Heart right ventricle (tissue), 16 donors: Measurements from ENCODE around the gene NOP16. TPM values are rescaled to one million over a fixed set of nuclear protein-coding genes. Genes with fewer than 3 reads are reported as not detected.

Source experiments
- ATAC-seq, 8 donors: fragments of 200-7000 bp; cut with Tn5 transposase; one replicate each; pipeline ENCODE4 v1.9.1; 2020; ENCODE audit warnings: mild to moderate bottlenecking in 8 of 8, moderate library complexity in 8 of 8, moderate number of reproducible peaks in 1 of 8
- DNase-seq, 2 donors: peaks; one replicate each; pipeline ENCODE4 v3.0.0-alpha.2; 2020
- H3K27ac ChIP-seq, 10 donors: fragments of 200-600 bp; sonication (generic) in 2 of 10; one replicate each; pipeline versions ENCODE4 v1.5.0 to v1.8.0; 2020 to 2022; ENCODE audit warnings: mild to moderate bottlenecking in 3 of 10
- H3K27me3 ChIP-seq, 7 donors: fragments of 200-600 bp; one replicate each; pipeline ENCODE4 v1.8.0; 2021 to 2022; ENCODE audit warnings: mild to moderate bottlenecking in 2 of 7
- H3K36me3 ChIP-seq, 9 donors: fragments of 200-600 bp; sonication (generic) in 1 of 9; one replicate each; pipeline versions ENCODE4 v1.5.0 to v1.8.0; 2020 to 2022; ENCODE audit warnings: mild to moderate bottlenecking in 2 of 9
- H3K4me1 ChIP-seq, 9 donors: fragments of 200-600 bp; sonication (generic) in 1 of 9; one replicate each; pipeline versions ENCODE4 v1.5.0 to v1.8.0; 2020 to 2022; ENCODE audit warnings: mild to moderate bottlenecking in 4 of 9
- H3K4me3 ChIP-seq, 10 donors: fragments of 200-600 bp; sonication (generic) in 2 of 10; one replicate each; pipeline versions ENCODE4 v1.5.0 to v1.8.0; 2020 to 2022; ENCODE audit warnings: mild to moderate bottlenecking in 7 of 10, moderate library complexity in 2 of 10
- H3K9me3 ChIP-seq, 11 donors: fragments of 200-600 bp in 10 of 11; sonication (generic) in 2 of 11; one replicate each; pipeline versions ENCODE4 v1.5.0 to v1.8.0; 2013 to 2022; ENCODE audit warnings: mild to moderate bottlenecking in 2 of 11, control low read depth in 1 of 11, moderate library complexity in 1 of 11
- CTCF ChIP-seq, 9 donors: fragments of 200-600 bp; sonication (generic) in 2 of 9; IDR thresholded peaks; one replicate each; pipeline versions ENCODE4 v1.5.0 to v1.8.0; 2021 to 2022; ENCODE audit warnings: antibody characterized with exemption in 9 of 9, mild to moderate bottlenecking in 5 of 9, moderate library complexity in 1 of 9
- WGBS, 2 donors: extraction: QIAGEN DNeasy Blood & Tissue Kit; methylation state at CpG; one replicate each; pipeline ENCODE4 v1.1.7; 2013; ENCODE audit warnings: inconsistent platforms in 1 of 2; 5-methylcytosine and 5-hydroxymethylcytosine counted together
- intact Hi-C, 10 donors: fragments of 100-400 bp; cut with DNase I; formaldehyde crosslinking; loops; one replicate each; pipeline versions ENCODE4 v1.11.1 to v1.14.2; 2022
- polyA plus RNA-seq, 2 donors: library from polyadenylated mRNA; stranded (reverse); fragments of 200-250 nt; gene quantifications; one replicate each; pipeline ENCODE4 v1.2.3, GENCODE V29; 2013
- total RNA-seq, 10 donors: library from RNA; stranded (reverse); fragmentation: NEBNext Ultra II Directional in 3 of 10; extraction: Animal tissue kit (Norgen Biotek cat#: 25700) in 3 of 10; gene quantifications; one replicate each; pipeline versions ENCODE4 v1.2.1 to v1.2.4, GENCODE V29; 2021 to 2023
- donor health status: Arrhythmogenic right ventricular cardiomyopathy.
- donor health status: ischemic (EF 13 %, LVEDD 7.1; RV severe dilation, severe dysfunction).
- donor health status: healthy with polysubstance abuse.
- donor health status: DM: no; HTN: yes; CAD: no.
- donor health status: DM: no; HTN: no; CAD: no.
- donor health status: ischemic (EF 25% LVEDD 6.9; RV normal size, moderate dysfunction).
- donor health status: ischemic (EF 25% LVEDD 5.7; RV mildly dilated, moderate dysfunction).
- donor health status: healthy.
- donor health status: DM: yes; HTN: yes; CAD: no.
- donor health status: Ischemic cardiomyopathy.
- donor health status: ischemic (EF 35%, LVEDD 5.7; RV mildly dilated, moderate dysfunction).
- donor health status: nonischemic (EF 11% LVEDD 7.7; RV severe dilation, severe dysfunction).
- donor health status: DM: yes; HTN: yes; CAD: no.
- donor health status: PGD.
- donor health status: ischemic (EF 29% LVEDD 5.4; RV normal size, mild dysfunction).
- donor health status: nonischemic (EF 23%, LVEDD 6.1; RV moderate dilation, normal function).

Gene NOP16
- total and polyA plus RNA-seq, 12 donors, result 11.3 to 84.0 (median 19.1) TPM

GRCh38 chr5:176407456-176408251 lies 19.3 kb upstream of the NOP16 start:
- peaks cover 0 to 86% (median 28%) of the 10 kb centered on the region in 9 donors for H3K36me3 ChIP-seq
- WGBS, 2 donors, result 57 to 74% methylated on average over 6 of the region's 6 CpGs
- no peaks in the 10 kb centered on the region for H3K27me3 ChIP-seq
- DNase-seq, result peak in 1 of 2 donors; percentile 29
- peak overlapping the region in 8 of 10 donors; percentile 14 to 79 (median 58) for H3K27ac ChIP-seq
- peaks cover under 1 to 48% (median 39%) of the 10 kb centered on the region in 9 donors for H3K4me1 ChIP-seq
- no peak overlapping the region for H3K4me3 ChIP-seq
- TF ChIP-seq CTCF (IDR thresholded peaks at IDR 0.05), result no peak
- intact Hi-C loops, result no loop called here
- peak in 7 of 8 donors; percentile 49 to 70 (median 52) for ATAC-seq
- H3K9me3 ChIP-seq, result no peaks in the 10 kb centered on the region

GRCh38 chr5:176406436-176407052 lies 18.1 kb upstream of the NOP16 start:
- no peak overlapping the region for H3K4me3 ChIP-seq
- no peak for TF ChIP-seq CTCF (IDR thresholded peaks at IDR 0.05)
- H3K9me3 ChIP-seq, result no peaks in the 10 kb centered on the region
- intact Hi-C loops, result no loop called here
- no peak for DNase-seq
- 91 to 92% methylated on average over 9 of the region's 9 CpGs for WGBS, 2 donors
- H3K36me3 ChIP-seq, result peaks cover 0 to 83% (median 28%) of the 10 kb centered on the region in 9 donors
- H3K27ac ChIP-seq, result peak overlapping the region in 1 of 10 donors; percentile 61
- no peak for ATAC-seq
- no peaks in the 10 kb centered on the region for H3K27me3 ChIP-seq
- H3K4me1 ChIP-seq, result peaks cover 0 to 50% (median 39%) of the 10 kb centered on the region in 9 donors

- H3K4me3 ChIP-seq, result no peak overlapping the region
- H3K27ac ChIP-seq, result no peak overlapping the region
- H3K36me3 ChIP-seq, result peaks cover 0 to 83% (median 28%) of the 10 kb centered on the region in 9 donors
- no peak for DNase-seq
- ATAC-seq, result no peak
- no peak for TF ChIP-seq CTCF (IDR thresholded peaks at IDR 0.05)
- peaks cover 3 to 53% (median 42%) of the 10 kb centered on the region in 9 donors for H3K4me1 ChIP-seq
- no peaks in the 10 kb centered on the region for H3K27me3 ChIP-seq
- no peaks in the 10 kb centered on the region for H3K9me3 ChIP-seq
- intact Hi-C loops, result no loop called here
- WGBS, 2 donors, result 87% methylated on average over 20 of the region's 20 CpGs
These were observed 17.4 kb upstream of the NOP16 start for GRCh38 chr5:176405656-176406435.
